Inferior parietal cortex (tissue), 1 donor: ENCODE measurements around the gene A3GALT2.
"Not testable (repeated sequence)": the region's sequence is repeated elsewhere in the genome, so short reads cannot be mapped to it uniquely, and the experiment has no call there.

ENCODE experiments used
- DNase-seq: peaks from one replicate; pipeline ENCODE4 v3.0.0-alpha.2; 2016; ENCODE audit errors: extremely low spot score

Gene A3GALT2

DNA sequence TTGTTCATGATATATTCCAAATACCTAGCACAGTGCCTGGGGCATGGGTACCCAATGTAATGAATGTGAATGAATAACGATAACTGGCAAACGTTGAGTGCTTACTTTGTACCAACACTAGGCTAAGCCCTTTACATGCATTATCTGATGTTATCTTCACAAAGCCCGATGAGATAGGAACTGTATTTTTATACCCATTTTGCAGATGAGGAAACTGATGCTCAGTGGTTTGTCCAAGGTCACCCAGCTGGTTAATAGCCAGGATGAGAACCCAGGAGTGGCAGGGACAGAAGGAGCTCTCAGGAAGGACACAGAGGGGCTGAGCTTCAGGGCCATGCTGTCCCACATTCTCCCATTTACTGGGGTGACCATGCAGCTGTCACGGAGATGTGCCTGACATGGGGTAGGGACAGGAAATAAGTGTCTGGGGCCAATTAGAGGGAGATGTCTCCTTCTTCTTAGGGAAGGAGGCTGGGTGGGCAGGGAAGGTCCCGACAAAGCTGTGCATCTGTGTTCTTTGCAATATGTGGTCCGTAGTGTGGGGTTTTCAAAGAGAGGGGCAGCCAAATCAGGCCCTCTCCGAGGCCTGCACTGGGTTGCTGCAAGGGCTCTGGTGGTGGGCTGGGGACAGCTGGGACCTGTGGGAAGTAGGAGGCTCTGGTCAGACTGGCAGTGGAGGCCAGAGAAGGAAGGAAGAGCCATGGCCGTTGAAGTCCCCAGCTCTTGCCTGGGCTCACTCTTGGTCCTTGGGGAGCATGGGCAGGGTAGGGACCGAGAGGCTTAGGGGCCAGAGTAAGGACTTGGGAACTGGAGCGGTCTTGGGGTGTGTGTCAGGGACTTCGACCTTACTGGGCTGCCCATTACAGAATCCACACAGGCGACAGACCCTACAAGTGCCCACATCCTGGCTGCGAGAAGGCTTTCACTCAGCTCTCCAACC lies 26.6 kb downstream of the A3GALT2 start:
- no peak for DNase-seq

DNA sequence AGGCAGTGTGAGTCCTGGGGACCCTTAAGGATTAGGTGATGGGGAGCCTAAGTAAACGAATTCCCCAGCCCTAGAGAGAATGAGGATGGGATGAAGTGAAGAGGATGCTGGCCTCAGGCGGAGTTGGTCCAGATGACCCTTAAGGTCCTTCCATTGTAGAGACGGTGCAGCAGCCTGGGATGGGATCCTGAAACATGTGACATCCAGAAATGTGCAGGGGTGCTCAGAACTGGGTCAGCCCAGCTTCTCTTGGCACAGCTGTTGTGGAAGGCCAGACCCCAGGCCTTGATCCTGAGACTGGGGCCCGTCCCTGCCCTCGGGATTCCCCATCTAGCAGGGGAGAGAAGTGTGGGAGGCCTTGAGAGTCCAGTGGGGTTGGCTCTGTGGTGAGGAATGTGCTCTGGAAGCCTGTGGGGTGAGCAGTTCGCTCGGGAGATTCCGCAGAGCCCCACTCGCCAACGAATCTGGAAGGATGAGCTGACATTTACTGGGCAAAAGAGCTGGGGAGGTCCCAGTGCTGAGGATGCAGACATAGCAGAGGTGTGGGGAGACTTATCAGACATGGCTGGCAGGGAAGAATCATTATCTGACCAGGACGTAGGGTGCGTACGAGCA lies 28.1 kb downstream of the A3GALT2 start:
- DNase-seq: no peak

DNA sequence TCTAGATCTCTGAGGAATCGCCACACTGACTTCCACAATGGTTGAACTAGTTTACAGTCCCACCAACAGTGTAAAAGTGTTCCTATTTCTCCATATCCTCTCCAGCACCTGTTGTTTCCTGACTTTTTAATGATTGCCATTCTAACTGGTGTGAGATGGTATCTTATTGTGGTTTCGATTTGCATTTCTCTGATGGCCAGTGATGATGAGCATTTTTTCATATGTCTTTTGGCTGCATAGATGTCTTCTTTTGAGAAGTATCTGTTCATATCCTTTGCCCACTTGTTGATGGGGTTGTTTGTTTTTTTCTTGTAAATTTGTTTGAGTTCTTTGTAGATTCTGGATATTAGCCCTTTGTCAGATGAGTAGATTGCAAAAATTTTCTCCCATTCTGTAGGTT lies 30.3 kb downstream of the A3GALT2 start:
- not testable (repeated sequence) for DNase-seq

DNA sequence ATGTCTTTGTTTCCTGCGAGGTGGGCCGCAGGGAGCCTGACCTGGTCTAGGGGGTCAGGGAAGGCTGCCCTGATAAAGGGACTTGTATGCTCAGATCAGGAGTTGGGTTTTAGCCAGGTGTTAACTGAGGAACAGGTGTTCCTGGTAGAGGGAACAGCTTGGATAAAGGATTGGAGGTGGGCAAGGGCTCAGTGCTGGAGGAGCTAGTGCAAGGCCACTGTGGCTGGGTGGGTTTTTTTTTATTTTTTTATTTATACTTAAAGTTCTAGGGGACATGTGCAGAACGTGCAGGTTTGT lies 31.1 kb downstream of the A3GALT2 start:
- DNase-seq: no peak

DNA sequence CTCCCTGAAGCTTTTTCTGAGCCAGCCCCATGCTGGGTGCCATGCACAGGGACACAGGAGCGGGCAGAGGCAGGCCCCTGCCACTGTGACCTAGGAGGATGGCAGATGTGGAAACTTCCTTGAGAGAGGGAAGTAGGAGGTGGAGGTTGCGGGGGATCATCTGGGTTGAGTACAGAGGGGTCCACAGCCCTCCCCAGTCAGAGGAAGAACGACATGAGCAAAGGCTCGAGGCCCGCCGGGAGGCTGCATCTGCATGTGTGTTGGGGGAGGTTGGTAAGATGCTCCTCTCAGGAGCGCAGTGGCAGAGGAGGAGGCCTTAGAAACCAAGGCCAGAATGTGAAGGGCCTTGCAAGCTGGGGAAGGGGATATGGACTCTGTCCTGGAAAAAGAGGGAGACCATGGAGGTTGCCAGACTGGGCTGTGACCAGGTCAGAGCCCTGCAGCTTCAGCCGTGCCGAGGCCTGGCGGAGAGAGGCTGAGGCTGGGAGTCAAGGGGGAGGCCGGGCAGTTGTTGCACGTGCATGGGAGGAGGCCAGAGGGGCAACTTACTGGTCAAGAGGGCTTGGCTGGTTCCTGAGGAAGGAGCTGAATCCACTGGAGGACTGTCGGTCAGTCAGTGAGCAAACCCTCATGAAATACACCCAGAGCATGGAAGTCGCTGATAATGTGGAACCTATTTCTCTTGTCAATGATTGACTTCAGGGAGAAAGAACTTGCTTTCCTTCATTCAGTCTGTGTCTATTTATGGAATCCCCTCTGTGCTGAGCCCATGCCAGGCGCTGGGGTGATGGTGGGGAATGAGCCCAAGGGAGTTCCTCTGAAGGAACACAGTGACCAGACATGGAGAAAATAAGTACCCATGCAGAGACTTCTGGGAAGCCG lies 31.7 kb downstream of the A3GALT2 start:
- DNase-seq: no peak

DNA sequence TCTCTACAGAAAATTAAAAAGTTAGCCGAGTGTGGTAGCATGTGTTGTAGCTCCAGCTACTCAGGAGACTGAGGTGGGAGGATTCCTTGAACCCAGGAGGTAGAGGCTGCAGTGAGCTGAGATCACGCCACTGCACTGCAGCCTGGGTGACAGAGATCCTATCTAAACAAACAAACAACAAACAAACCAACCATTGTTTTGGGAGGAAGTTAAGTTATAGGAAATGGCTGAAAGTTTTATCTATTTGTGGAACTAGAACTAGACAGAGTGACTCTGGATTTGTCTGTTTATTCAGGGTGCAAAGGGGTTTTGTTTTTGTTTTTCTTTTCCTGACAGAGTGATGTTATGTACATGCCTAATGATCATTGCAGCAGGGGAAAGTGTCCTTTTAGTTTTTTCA lies 33.6 kb downstream of the A3GALT2 start:
- no peak for DNase-seq

DNA sequence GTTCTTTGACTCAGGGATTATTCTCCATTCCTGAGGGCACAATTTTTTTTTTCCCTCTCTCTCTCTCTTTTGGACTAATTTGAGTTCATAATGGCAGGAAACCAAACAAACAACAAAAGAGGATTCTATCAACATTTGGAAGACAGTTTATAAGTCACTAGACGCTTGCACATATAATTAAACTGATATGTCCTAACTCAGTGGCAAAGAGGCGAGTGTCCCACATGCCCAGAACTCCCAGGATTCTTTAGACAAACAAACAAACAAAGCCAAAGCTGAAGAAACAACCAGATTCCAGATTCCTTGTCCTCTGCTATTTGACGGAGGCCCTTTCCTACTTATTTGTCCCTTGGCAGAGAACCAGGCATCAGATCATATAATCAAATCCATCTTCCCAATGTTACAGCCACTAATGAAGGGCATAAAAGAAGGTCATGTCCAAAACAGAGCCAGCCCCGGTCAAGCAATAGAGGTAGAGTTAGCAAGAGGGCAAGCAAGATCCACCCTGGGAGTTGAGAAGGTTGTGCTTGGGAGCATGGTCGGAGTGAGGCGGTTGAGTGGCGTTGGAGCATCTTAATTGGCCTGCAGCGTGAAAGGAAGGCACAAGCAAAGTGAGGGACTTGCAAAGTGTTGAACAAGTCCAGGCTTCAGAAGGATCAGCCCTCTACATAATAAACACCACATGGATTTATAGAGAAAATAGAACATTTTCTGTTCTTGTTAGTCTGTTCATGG lies 34.3 kb downstream of the A3GALT2 start:
- DNase-seq: no peak

DNA sequence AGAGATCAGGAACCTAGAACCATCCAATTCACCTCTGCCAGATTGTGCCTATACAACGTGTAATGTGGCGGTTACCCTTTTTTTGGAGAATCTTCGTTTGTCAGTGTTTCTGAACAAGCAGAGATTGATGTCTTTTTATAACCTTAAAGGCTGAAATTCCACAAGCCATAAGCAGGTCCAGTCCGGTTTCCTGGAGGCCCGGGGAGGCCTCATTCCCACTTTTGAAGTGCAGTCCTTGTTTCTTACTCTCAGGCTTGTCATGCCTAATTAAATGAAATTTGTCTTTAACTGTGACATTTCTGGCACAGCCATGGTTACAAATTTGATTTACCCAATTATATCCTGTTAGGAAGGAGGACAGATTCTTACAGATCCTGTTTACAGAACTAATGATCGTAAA lies 36.8 kb downstream of the A3GALT2 start:
- no peak for DNase-seq

DNA sequence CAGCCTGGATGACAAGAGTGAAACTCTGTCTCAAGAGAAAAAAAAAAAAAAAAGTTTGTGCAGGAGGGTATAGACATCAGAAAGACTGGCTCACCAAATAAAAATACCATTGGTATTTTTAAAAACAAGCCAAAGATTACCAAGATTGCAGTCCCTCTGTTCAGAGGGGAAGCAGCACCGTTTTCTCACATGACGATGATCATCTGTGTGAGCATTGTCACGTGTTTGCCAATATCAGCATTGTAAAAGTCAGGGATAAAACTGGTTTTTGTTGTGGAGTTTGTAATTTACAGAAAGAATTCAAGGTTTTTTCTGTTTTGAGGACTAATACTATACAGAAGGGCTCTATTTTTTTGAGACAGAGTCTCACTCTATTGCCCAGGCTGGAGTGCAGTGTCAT lies 38.1 kb downstream of the A3GALT2 start:
- no peak for DNase-seq

DNA sequence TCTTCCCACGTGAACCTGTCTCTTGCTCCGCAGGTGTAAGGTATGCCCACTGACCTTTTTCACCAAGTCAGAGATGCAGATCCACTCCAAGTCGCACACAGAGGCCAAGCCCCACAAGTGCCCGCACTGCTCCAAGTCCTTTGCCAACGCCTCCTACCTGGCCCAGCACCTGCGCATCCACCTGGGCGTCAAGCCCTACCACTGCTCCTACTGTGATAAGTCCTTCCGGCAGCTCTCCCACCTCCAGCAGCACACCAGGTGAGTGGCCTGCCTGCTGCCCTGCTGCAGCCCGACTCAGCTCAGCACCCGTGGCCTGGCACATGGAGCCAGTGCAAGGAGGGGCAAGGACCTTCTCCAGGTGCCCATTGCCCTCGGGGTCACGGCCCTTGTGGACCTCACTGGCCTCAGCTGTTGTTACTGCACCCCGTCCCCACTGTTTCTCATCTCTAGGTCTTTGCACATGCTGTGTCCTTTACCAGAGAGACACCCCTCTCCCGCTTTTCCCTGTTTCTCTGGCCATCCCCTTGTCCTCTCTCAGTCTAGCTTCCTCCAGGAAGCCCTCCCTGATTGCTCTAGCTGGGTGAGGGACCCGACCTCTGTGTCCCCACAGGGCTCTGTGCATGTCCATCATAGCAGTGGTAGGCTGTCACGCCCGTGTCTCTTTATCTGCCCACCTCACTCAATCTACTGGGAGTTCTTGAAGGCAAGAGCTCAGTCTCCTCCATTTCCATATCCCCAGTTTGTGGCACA lies 39.2 kb downstream of the A3GALT2 start:
- DNase-seq: no peak

DNA sequence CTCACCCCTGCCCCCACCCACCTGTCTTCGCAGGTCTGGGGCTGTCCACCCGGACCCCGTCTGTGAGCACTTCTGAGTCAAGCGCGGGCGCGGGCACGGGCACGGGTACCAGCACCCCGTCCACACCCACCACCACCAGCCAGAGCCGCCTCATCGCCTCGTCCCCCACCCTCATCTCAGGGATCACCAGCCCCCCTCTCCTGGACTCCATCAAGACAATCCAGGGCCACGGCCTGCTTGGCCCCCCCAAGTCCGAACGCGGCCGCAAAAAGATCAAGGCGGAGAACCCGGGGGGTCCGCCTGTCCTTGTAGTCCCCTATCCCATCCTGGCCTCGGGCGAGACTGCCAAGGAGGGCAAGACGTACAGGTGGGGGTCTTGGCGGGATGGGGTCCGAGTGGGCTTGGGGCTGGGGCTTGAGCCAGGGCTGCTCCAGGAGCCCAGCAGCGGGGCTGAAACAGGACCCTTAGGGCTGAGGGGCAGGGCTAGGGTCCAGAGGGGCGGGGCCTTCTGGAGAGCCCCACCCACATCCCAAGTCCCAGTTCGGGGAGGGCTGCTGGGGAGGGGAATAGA lies 40.7 kb downstream of the A3GALT2 start:
- no peak for DNase-seq

DNA sequence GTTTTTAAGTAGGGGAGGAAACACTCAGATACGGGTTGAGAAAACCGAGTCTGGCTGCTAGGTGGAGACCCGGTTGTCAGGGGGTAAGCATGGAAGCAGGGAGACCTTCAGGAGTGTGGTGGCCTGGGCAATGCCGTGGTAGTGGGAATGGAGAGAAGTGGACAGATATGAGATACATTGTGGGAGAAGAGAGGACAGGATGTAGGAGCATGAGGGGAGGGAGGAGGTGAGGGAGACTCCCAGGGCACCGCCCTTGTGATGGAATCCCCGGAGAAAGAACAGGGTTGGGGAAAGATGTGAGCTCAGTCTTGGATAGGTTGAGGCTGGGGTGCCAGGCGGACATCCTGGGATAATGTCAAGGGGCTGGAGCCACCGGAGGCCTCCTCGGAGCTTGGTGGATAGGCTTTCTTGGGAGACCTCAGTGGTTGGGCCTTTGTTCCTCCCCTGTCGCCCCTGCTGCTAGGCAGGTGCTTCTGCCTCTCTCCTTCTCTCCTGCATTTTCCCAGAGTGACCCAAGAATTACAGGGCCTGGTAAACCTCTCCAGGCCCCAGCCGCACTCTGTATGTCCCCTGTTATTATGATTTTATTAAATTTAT lies 43.3 kb downstream of the A3GALT2 start:
- DNase-seq: no peak

DNA sequence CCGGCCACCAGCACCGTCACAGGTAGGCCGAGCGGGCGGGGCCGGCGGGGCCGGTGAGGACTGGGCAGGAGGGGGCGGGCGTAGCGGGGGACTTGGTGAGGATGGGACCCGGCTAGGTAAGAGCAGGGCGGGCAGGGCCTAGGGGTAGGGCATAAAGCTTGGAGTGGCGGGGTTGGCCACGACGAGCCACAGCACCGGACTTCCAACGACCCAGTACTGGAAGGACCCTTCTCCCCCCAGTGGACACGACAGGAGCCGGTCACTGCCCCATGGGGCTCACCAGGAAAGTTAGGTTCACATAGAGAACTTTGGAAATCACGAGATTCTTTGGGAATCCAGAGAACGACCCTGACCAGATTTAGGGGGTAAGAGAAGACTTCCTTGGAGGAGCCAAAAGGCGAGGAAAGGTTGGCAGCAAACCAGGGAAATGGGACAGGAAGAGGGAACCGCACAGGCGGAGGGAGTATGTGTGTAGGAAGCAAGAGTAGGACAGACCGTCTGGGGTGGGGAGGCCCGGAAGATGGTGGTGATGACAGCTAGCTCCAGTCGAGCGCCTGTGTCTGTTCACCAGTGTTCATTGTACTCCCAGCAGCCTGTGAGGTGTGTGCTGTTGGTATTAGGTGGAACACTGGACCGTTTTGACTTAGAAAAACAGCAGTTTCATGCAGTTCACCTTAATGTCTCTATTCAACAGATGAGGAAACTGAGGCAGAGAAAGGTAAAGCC lies 44.2 kb downstream of the A3GALT2 start:
- DNase-seq: no peak

DNA sequence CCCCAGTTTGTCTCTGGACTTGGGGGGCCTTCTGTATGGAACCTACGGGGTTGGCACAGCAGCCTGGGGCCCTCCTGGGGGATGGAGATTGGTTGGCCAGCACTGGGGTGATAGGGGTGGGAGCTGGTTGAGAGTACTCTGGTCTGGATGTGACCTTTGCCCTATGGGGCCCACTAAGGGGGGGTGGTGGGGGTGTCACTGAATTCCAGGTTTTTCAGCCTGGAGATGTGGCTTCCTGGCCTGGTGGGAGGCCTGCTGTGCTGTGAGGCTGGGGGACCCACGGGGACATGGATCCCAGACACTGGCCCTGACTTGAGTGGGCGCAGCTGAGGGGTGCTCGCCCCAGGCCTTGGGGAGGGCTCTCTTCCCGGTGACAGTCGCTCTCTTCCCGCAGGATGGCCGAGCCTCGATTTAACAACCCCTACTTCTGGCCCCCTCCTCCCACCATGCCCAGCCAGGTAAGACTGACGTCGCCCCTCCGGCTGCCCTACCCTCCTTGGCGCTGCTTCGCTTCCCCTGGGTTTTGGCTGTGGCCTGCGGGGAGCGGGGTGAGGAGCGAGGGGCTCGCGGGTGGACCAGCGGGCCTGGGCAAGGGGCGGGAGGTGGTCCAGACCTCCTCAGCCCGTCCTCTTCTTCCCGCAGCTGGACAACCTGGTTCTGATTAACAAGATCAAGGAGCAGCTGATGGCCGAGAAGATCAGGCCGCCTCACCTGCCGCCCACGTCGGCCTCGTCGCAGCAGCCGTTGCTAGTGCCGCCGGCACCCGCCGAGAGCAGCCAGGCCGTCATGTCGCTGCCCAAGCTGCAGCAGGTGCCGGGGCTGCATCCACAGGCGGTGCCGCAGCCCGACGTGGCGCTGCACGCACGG lies 45.0 kb downstream of the A3GALT2 start:
- no peak for DNase-seq

DNA sequence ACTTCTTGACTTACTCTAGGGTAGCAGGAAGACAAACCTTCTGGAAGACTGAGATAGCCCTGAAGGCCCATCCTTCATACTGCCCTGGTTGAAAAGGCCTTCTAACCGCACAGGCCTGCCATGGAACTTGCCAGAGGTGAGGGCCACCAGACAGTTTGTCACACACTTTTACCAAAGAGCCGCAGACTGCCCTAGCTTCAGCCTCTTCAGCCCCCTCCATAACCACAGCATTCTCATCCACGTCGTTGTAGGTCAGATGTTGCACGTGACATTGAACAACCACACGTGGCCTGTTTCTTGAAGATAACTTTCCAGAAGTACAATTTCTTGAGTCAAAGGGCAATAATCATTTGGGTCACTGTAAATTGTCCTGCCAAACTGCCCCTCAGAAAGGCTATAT lies 45.7 kb downstream of the A3GALT2 start:
- DNase-seq: no peak

DNA sequence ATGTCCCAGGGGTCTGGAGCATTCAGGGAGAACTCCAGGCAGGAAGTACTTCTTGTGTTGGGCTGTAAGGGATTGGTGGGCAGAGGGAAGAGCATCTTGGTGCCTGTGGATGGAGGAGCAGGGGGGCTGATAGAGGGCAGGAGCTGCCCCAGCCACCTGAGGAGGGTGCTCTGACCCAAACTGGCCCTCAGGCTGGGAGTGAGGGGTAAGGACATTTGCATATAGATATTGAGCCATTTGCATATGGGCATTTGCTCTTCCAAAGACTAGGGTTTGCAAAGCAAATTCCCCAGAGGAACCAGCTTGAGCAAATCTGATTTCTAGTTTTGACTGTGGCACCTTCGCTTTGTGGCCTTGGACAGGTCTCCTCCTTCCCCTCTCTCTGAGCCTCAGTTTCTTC lies 46.5 kb downstream of the A3GALT2 start:
- DNase-seq: no peak

DNA sequence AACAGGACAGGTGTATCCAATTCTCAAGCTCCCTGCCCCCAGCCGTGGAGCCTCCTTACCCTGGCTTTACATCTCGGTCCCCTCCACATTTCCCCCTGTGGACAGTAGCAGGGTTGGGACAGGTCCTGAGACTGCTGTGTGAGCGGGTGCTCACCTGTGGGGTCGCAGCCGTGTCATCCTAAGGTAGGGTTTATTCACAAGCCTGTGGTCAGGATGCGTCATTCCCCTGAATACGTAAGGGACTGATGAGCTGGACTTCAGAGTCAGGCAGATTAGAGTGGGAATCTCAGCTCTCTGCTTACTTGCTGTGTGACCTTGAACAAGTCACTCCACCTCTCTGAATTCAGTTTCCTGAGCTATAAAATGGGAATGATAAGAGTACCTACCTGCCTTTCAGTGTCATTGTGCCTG lies 46.9 kb downstream of the A3GALT2 start:
- no peak for DNase-seq

DNA sequence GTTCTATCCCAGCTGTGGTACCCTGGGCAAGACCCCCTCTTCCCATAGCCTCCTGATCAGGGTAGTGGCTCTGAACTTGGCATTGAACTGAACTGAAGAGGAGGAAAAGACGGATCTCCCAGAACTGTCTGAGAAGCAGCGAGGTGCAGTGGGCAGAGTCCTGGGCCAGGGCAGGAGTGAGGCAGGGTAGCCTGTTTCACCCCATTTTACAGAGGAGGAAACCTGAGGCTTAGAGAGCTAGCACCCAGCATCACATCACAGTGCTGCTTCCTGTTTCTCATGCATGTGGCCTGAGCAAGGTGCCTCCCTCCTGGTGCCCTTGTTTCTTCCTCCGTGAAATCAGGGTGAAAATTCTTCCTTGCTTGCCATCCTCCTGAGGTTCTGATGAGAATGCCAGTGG lies 47.5 kb downstream of the A3GALT2 start:
- no peak for DNase-seq

DNA sequence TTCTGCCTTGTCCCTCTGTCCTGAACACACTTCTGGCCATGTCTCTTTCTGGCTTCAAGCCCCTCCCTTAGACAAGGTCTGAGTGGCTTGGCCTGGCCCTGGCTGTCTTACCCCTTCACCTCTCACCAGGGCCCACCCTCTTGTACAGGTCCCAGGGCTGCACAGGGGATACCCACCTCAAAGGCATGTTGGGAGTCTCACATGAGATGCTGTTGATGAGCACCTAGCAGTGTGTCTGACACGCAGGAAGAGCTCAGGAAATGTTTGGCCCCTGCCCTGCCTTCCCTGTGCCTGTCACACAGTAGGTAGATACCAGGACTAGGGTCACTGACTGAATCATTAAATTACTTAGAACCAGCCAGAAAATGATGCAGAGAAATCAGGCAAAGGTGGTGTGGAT lies 48.0 kb downstream of the A3GALT2 start:
- DNase-seq: no peak
